HL-60 (cell line): ENCODE results near the gene PALLD.

Source experiments
- DNase-seq, 2 experiments: peaks; one replicate each; pipeline ENCODE4 v3.0.0-alpha.2; 2010 to 2020; ENCODE audit warnings: low read depth in 1 of 2, low spot score in 1 of 2
- H3K27ac ChIP-seq: fragments of 250-450 bp; sonication (Bioruptor Pico); replicated peaks from 2 replicates; pipeline ENCODE4 v1.5.1; 2020; ENCODE audit warnings: mild to moderate bottlenecking, moderate library complexity
- H3K27me3 ChIP-seq: fragments of 250-450 bp; sonication (Bioruptor Pico); 2 replicates; pipeline ENCODE4 v1.5.1; 2021; ENCODE audit warnings: mild to moderate bottlenecking, moderate library complexity; ENCODE audit not compliant: insufficient read depth, poor library complexity, severe bottlenecking
- H3K4me3 ChIP-seq: replicated peaks from 2 replicates; pipeline ENCODE4 v1.5.1; 2011; ENCODE audit warnings: mild to moderate bottlenecking, control low read depth, low read length; ENCODE audit not compliant: insufficient read depth
- CTCF ChIP-seq: IDR thresholded peaks from one replicate; pipeline ENCODE4 v1.5.1; 2011; ENCODE audit warnings: low read length, control low read depth, inconsistent platforms; ENCODE audit not compliant: insufficient read depth
- GABPA ChIP-seq: IDR thresholded peaks from 2 replicates; pipeline ENCODE4 v1.6.1; 2012; ENCODE audit warnings: low read depth
- POLR2AphosphoS5 ChIP-seq: IDR thresholded peaks from 2 replicates; pipeline ENCODE4 v1.6.1; 2012; ENCODE audit warnings: low read depth
- REST ChIP-seq: IDR thresholded peaks from 2 replicates; pipeline ENCODE4 v1.6.1; 2012; ENCODE audit warnings: low read depth; ENCODE audit not compliant: insufficient replicate concordance
- SPI1 ChIP-seq: IDR thresholded peaks from 2 replicates; pipeline ENCODE4 v1.6.1; 2012; ENCODE audit warnings: low read depth, mild to moderate bottlenecking, borderline replicate concordance

The PALLD gene

GRCh38 chr4:168633496-168633895 lies 136.6 kb downstream of the PALLD start:
- TF ChIP-seq POLR2AphosphoS5 (no peak), CTCF (no peak), REST (no peak), GABPA (no peak), SPI1 (no peak)
- DNase-seq, result no peak
- Histone ChIP-seq H3K27me3 (peaks cover 45% of the 10 kb centered on the region), H3K27ac (no peak overlapping the region), H3K4me3 (no peak overlapping the region)

- no peak overlapping the region for H3K4me3 ChIP-seq
- peak in 1 of 2 experiments; percentile 3 for DNase-seq
- TF ChIP-seq REST (no peak), GABPA (no peak), POLR2AphosphoS5 (no peak), CTCF (no peak), SPI1 (no peak)
- H3K27ac ChIP-seq, result no peak overlapping the region
- H3K27me3 ChIP-seq, result peaks cover 45% of the 10 kb centered on the region
Observed at GRCh38 chr4:168634276-168634802, 137.5 kb downstream of the PALLD start.

- no peak overlapping the region for H3K27ac ChIP-seq
- H3K4me3 ChIP-seq, result no peak overlapping the region
- peaks cover 34% of the 10 kb centered on the region for H3K27me3 ChIP-seq
Observed at GRCh38 chr4:168636040-168636439, 139.2 kb downstream of the PALLD start.

More at GRCh38 chr4:168636040-168636439, 139.2 kb downstream of the PALLD start:
- TF ChIP-seq REST (no peak), GABPA (no peak), SPI1 (no peak), CTCF (no peak), POLR2AphosphoS5 (no peak)
- DNase-seq, result no peak
